ENCODE measurements around the gene GPR22.

Gene GPR22

GRCh38 chr7:107472116-107472515 lies 2.3 kb downstream of the GPR22 start:
- Histone ChIP-seq H3K27ac (no peak overlapping the region), H3K4me3 (no peak overlapping the region)

DNA sequence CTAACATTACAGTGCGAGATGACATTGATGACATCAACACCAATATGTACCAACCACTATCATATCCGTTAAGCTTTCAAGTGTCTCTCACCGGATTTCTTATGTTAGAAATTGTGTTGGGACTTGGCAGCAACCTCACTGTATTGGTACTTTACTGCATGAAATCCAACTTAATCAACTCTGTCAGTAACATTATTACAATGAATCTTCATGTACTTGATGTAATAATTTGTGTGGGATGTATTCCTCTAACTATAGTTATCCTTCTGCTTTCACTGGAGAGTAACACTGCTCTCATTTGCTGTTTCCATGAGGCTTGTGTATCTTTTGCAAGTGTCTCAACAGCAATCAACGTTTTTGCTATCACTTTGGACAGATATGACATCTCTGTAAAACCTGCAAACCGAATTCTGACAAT lies 4.3 kb downstream of the GPR22 start:
- no peak overlapping the region for H3K4me3 ChIP-seq
- TF ChIP-seq, protein P1, sequence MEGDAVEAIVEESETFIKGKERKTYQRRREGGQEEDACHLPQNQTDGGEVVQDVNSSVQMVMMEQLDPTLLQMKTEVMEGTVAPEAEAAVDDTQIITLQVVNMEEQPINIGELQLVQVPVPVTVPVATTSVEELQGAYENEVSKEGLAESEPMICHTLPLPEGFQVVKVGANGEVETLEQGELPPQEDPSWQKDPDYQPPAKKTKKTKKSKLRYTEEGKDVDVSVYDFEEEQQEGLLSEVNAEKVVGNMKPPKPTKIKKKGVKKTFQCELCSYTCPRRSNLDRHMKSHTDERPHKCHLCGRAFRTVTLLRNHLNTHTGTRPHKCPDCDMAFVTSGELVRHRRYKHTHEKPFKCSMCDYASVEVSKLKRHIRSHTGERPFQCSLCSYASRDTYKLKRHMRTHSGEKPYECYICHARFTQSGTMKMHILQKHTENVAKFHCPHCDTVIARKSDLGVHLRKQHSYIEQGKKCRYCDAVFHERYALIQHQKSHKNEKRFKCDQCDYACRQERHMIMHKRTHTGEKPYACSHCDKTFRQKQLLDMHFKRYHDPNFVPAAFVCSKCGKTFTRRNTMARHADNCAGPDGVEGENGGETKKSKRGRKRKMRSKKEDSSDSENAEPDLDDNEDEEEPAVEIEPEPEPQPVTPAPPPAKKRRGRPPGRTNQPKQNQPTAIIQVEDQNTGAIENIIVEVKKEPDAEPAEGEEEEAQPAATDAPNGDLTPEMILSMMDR (IDR thresholded peaks at IDR 0.05) = no peak
- no peak for DNase-seq (ENCODE audit: low spot score)
- H3K27ac ChIP-seq = no peak overlapping the region

More at GRCh38 chr7:107472116-107472515, 2.3 kb downstream of the GPR22 start:
- no peak for DNase-seq (ENCODE audit: low spot score)
- TF ChIP-seq, protein P1 (IDR thresholded peaks at IDR 0.05) = no peak

DNA sequence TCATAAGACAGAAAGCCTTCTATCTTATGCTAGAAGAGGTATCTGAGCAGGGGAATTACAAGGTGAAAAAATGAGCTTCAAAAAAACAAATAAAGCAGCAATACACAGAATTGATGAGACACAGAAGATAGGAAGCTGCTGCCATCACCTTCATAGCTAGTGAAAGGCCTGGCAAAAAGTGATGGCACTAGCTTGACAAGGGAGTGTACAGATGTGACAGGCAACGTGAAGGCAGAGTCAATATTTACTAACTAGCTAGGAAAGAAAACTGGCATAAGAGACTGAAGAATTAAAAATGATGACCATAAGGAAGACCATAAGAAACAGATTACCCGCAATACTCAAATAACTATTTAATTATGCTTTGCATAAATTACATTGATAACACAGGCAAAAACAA lies 9.4 kb downstream of the GPR22 start:
- H3K4me3 ChIP-seq = no peak overlapping the region

DNA sequence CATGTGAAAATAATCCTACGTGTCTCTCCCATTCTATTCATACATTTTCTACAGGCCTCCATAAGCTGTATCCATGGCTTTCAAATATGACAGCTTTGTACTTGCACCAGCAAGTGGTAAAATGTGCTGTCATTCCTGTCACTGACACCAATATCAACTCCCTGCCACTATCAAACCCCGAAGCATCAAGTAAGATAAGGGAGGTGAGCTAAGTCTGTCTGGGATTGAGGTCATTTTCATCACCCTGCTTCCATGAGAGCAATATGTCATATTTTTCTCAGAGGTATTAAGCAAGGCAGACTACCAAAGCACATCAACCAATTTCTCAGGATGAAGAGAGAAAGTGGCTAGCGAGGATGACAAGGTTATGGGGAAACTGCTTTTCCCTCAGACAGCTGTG lies 11.1 kb downstream of the GPR22 start:
- no peak overlapping the region for H3K27ac ChIP-seq
- no peak for DNase-seq (ENCODE audit: low spot score)
- no peak overlapping the region for H3K4me3 ChIP-seq
- TF ChIP-seq, protein P1 (IDR thresholded peaks at IDR 0.05) = no peak

More for the DNA sequence above, 9.4 kb downstream of the GPR22 start:
- TF ChIP-seq, protein P1 (IDR thresholded peaks at IDR 0.05) = no peak
- no peak overlapping the region for H3K27ac ChIP-seq
- DNase-seq (ENCODE audit: low spot score) = no peak

DNA sequence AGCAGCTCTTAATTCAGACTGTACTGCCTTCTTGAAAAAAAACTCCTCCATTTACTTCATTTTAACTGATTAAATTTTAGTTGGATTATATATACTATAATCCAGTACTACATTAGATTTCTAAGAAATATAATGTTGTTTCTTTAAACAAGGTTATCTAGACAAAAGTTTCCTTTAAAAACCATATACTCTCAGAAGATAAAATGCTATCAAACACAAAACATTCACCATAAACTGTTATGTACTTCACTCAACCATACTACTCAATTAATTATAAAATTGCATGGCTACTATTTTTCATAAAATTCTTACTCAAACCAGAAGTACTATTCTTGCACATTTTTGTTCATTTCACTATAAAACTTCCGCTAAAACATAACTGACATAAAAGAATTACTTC lies 12.7 kb downstream of the GPR22 start:
- TF ChIP-seq, protein P1 (IDR thresholded peaks at IDR 0.05) = no peak
- Histone ChIP-seq H3K27ac (no peak overlapping the region), H3K4me3 (no peak overlapping the region)
- no peak for DNase-seq (ENCODE audit: low spot score)

- no peak for DNase-seq (ENCODE audit: low spot score)
- TF ChIP-seq, protein P1 (IDR thresholded peaks at IDR 0.05) = no peak
- Histone ChIP-seq H3K27ac (no peak overlapping the region), H3K4me3 (no peak overlapping the region)
These were observed 16.2 kb downstream of the GPR22 start for GRCh38 chr7:107486041-107486440.

- Histone ChIP-seq H3K4me3 (no peak overlapping the region), H3K27ac (no peak overlapping the region)
- no peak for DNase-seq (ENCODE audit: low spot score)
- TF ChIP-seq, protein P1 (IDR thresholded peaks at IDR 0.05) = no peak
These were observed 23.0 kb downstream of the GPR22 start for GRCh38 chr7:107492875-107493274.
